Neuronal stem cell (in vitro differentiated cells): ENCODE results near the gene GLTP.
A peak's percentile ranks its signal among the peaks of the same experiment; 100 is the strongest.

Experiments
- DNase-seq: peaks from one replicate; pipeline ENCODE4 v3.0.0-alpha.2; 2013; ENCODE audit warnings: low spot score
- H2AFZ ChIP-seq: one replicate; pipeline ENCODE4 v1.6.1; 2013; ENCODE audit warnings: mild to moderate bottlenecking, low read length, inconsistent platforms
- H2AK5ac ChIP-seq: 2 replicates; pipeline ENCODE4 v1.6.1; 2013; ENCODE audit warnings: low read depth, mild to moderate bottlenecking, inconsistent platforms, low read length, moderate library complexity, mixed read lengths
- H2BK120ac ChIP-seq: 2 replicates; pipeline ENCODE4 v1.6.1; 2013; ENCODE audit warnings: low read depth, mild to moderate bottlenecking, inconsistent platforms, low read length, moderate library complexity, mixed read lengths
- H2BK12ac ChIP-seq: one replicate; pipeline ENCODE4 v1.6.1; 2013; ENCODE audit warnings: low read length, inconsistent platforms
- H2BK15ac ChIP-seq: 2 replicates; pipeline ENCODE4 v1.6.1; 2013; ENCODE audit warnings: mild to moderate bottlenecking, low read length, inconsistent platforms, mixed read lengths
- H2BK5ac ChIP-seq: one replicate; pipeline ENCODE4 v1.6.1; 2013; ENCODE audit warnings: inconsistent platforms, mild to moderate bottlenecking, low read length, moderate library complexity
- H3K14ac ChIP-seq: one replicate; pipeline ENCODE4 v1.6.1; 2013; ENCODE audit warnings: low read length, inconsistent platforms
- H3K18ac ChIP-seq: 2 replicates; pipeline ENCODE4 v1.6.1; 2013; ENCODE audit warnings: low read length, inconsistent platforms
- H3K23ac ChIP-seq: 2 replicates; pipeline ENCODE4 v1.6.1; 2013; ENCODE audit warnings: low read depth, mild to moderate bottlenecking, mixed read lengths, low read length, inconsistent platforms; ENCODE audit not compliant: poor library complexity
- H3K27ac ChIP-seq: replicated peaks from 3 replicates; pipeline ENCODE4 v1.5.1; 2013; ENCODE audit warnings: low read length, inconsistent platforms
- H3K27me3 ChIP-seq, 3 experiments: 2 replicates each; pipeline ENCODE4 v1.6.1; 2013; ENCODE audit warnings: low read length in 3 of 3, mild to moderate bottlenecking in 2 of 3, inconsistent platforms in 1 of 3, low read depth in 1 of 3, mixed read lengths in 1 of 3, moderate library complexity in 1 of 3; ENCODE audit not compliant: control insufficient read depth in 3 of 3, insufficient read depth in 3 of 3
- H3K36me3 ChIP-seq, 2 donors: replicated peaks in 1 of 2; 2 replicates each; pipeline ENCODE4 v1.6.1; 2013; ENCODE audit warnings: low read length in 2 of 2; ENCODE audit not compliant: control insufficient read depth in 2 of 2, insufficient read depth in 2 of 2
- H3K4ac ChIP-seq: 2 replicates; pipeline ENCODE4 v1.6.1; 2013; ENCODE audit warnings: inconsistent platforms, mild to moderate bottlenecking, low read length, moderate library complexity
- H3K4me1 ChIP-seq, 2 donors: 1 replicate in 1 of 2; 2 replicates in 1 of 2; pipeline ENCODE4 v1.6.1; 2013; ENCODE audit warnings: low read length in 2 of 2, low read depth in 1 of 2; ENCODE audit not compliant: control insufficient read depth in 2 of 2, insufficient read depth in 1 of 2
- H3K4me2 ChIP-seq: one replicate; pipeline ENCODE4 v1.6.1; 2013; ENCODE audit warnings: mild to moderate bottlenecking, low read length, inconsistent platforms; ENCODE audit not compliant: insufficient read depth, poor library complexity, severe bottlenecking
- H3K4me3 ChIP-seq, 2 donors: 2 replicates each; pipeline ENCODE4 v1.5.1; 2013; ENCODE audit warnings: low read length in 2 of 2, mild to moderate bottlenecking in 2 of 2, inconsistent platforms in 1 of 2, moderate library complexity in 1 of 2
- H3K79me1 ChIP-seq: one replicate; pipeline ENCODE4 v1.6.1; 2013; ENCODE audit warnings: low read depth, mild to moderate bottlenecking, inconsistent platforms, low read length, moderate library complexity
- H3K9ac ChIP-seq: one replicate; pipeline ENCODE4 v1.6.1; 2013; ENCODE audit warnings: mild to moderate bottlenecking, low read depth, low read length, inconsistent platforms; ENCODE audit not compliant: poor library complexity
- H3K9me3 ChIP-seq, 2 donors: replicated peaks in 1 of 2; 2 replicates each; pipeline versions ENCODE3 to v1.6.1; 2013; ENCODE audit warnings: low read length in 2 of 2, mild to moderate bottlenecking in 2 of 2, inconsistent platforms in 1 of 2, low read depth in 1 of 2, mixed read lengths in 1 of 2, moderate library complexity in 1 of 2; ENCODE audit not compliant: control insufficient read depth in 2 of 2, insufficient read depth in 1 of 2
- H4K8ac ChIP-seq: one replicate; pipeline ENCODE4 v1.6.1; 2013; ENCODE audit warnings: low read depth, mild to moderate bottlenecking, inconsistent platforms, low read length, moderate library complexity
- H4K91ac ChIP-seq: one replicate; pipeline ENCODE4 v1.6.1; 2013; ENCODE audit warnings: low read length, low read depth, mild to moderate bottlenecking, inconsistent platforms; ENCODE audit not compliant: poor library complexity
- WGBS, 2 donors: extraction: QIAGEN DNeasy Blood & Tissue Kit; methylation state at CpG; one replicate each; pipeline ENCODE4 v1.1.7; 2013; ENCODE audit warnings: missing lambda C conversion rate in 2 of 2, mixed read lengths in 1 of 2; ENCODE audit not compliant: insufficient read length in 2 of 2, insufficient replicate concordance in 1 of 2; ENCODE audit errors: extremely low coverage in 2 of 2; 5-methylcytosine and 5-hydroxymethylcytosine counted together

Gene GLTP

DNA sequence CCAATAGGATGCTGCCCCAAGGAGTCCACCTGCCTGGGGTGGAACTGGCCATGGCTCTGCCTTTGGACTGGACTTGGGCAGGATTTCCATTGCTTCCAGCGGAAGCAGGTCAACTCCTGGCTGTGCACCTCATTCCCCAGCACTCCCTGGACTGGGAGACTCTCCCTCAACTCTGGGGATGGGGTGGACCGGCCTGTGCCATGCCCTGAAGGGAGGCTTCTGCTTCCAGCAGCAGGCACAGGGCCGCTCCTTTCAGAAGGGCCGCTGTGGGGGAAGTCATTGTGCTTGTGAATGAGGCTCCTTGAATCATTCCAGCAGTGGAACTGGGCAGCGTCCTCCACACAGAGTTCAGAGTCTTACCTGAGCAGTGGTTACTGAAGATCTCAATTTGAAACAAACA, 42.7 kb upstream of the GLTP start:
- H4K8ac ChIP-seq = no peak overlapping the region
- no peak overlapping the region for H3K18ac ChIP-seq
- no peaks in the 10 kb centered on the region for H3K27me3 ChIP-seq
- no peak overlapping the region for H2AK5ac ChIP-seq
- DNase-seq = no peak
- H3K36me3 ChIP-seq = peaks cover 8 to 29% of the 10 kb centered on the region in 2 donors
- no peak overlapping the region for H2BK5ac ChIP-seq
- H3K9ac ChIP-seq = no peak overlapping the region
- no peak overlapping the region for H2BK15ac ChIP-seq
- H2BK120ac ChIP-seq = no peak overlapping the region
- no peak overlapping the region for H3K23ac ChIP-seq
- peaks cover 0 to 2% of the 10 kb centered on the region in 2 donors for H3K4me1 ChIP-seq
- H3K4ac ChIP-seq = no peak overlapping the region
- H3K4me3 ChIP-seq = no peak overlapping the region
- H4K91ac ChIP-seq = no peak overlapping the region
- no peaks in the 10 kb centered on the region for H3K9me3 ChIP-seq
- no peak overlapping the region for H2AFZ ChIP-seq
- no peak overlapping the region for H3K4me2 ChIP-seq
- WGBS, 2 donors = no CpG with 5 or more reads among the region's 5 CpGs
- H3K27ac ChIP-seq = no peak overlapping the region
- H3K14ac ChIP-seq = no peak overlapping the region
- no peak overlapping the region for H2BK12ac ChIP-seq
- H3K79me1 ChIP-seq = no peaks in the 10 kb centered on the region

GRCh38 chr12:109921982-109922381, 41.6 kb upstream of the GLTP start:
- Histone ChIP-seq H2BK15ac (no peak overlapping the region), H2BK120ac (no peak overlapping the region), H3K79me1 (no peaks in the 10 kb centered on the region), H3K36me3 (peaks cover 14 to 40% of the 10 kb centered on the region in 2 donors), H3K23ac (no peak overlapping the region), H4K91ac (no peak overlapping the region), H2AFZ (no peak overlapping the region), H3K4me1 (peaks cover 0 to 2% of the 10 kb centered on the region in 2 donors), H3K9ac (no peak overlapping the region), H2AK5ac (no peak overlapping the region), H3K9me3 (no peaks in the 10 kb centered on the region), H3K27ac (no peak overlapping the region), H3K4ac (no peak overlapping the region), H3K27me3 (no peaks in the 10 kb centered on the region), H3K4me3 (no peak overlapping the region), H3K4me2 (no peak overlapping the region), H3K14ac (no peak overlapping the region), H4K8ac (no peak overlapping the region), H2BK12ac (no peak overlapping the region), H3K18ac (no peak overlapping the region), H2BK5ac (no peak overlapping the region)
- DNase-seq = no peak
- no CpG with 5 or more reads among the region's 4 CpGs for whole genome bisulfite sequencing, 2 donors

DNA sequence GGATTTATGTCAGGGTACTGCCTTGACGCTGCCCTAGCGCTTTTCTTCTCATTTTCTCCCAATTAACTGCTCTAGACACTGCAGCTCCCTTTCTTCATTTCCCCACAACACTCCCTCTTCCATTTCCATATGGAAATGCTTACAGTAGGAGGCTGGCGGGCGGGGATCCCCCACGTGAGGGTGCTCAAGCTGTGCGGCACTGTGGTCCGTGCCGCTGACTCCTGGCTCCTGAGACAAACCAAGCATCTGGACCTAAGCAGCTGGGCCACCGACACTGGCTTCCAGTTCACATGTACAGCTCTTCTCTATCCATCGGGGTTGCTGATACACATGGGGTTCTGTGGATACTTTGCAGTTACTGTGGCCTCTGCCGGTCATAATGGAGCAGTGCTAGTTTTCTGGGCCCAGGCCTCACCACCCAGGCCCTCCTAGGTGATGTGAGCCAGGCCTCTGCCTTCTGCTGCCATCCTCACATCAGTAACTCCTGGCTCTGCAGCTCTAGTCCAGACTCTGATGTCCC, 40.0 kb upstream of the GLTP start:
- no peak overlapping the region for H2BK5ac ChIP-seq
- H3K14ac ChIP-seq = no peak overlapping the region
- H2BK12ac ChIP-seq = no peak overlapping the region
- H2AFZ ChIP-seq = no peak overlapping the region
- H3K4me1 ChIP-seq = peaks cover 0 to 2% of the 10 kb centered on the region in 2 donors
- no peak overlapping the region for H2BK120ac ChIP-seq
- no peak overlapping the region for H2BK15ac ChIP-seq
- H3K4me2 ChIP-seq = no peak overlapping the region
- H3K23ac ChIP-seq = no peak overlapping the region
- no peak overlapping the region for H3K4ac ChIP-seq
- H3K36me3 ChIP-seq = peaks cover 25 to 56% of the 10 kb centered on the region in 2 donors
- no CpG with 5 or more reads among the region's 11 CpGs for WGBS, 2 donors
- peak overlapping the region in 1 of 2 donors; percentile 20 for H3K4me3 ChIP-seq
- H3K79me1 ChIP-seq = no peaks in the 10 kb centered on the region
- no peak for DNase-seq
- no peaks in the 10 kb centered on the region for H3K27me3 ChIP-seq
- H4K8ac ChIP-seq = no peak overlapping the region
- no peak overlapping the region for H3K9ac ChIP-seq
- no peak overlapping the region for H2AK5ac ChIP-seq
- no peak overlapping the region for H3K27ac ChIP-seq
- H3K18ac ChIP-seq = no peak overlapping the region
- no peaks in the 10 kb centered on the region for H3K9me3 ChIP-seq
- no peak overlapping the region for H4K91ac ChIP-seq

GRCh38 chr12:109919456-109919855, 39.1 kb upstream of the GLTP start:
- no peak overlapping the region for H4K8ac ChIP-seq
- no peak overlapping the region for H3K27ac ChIP-seq
- no peak overlapping the region for H3K4me3 ChIP-seq
- H2BK120ac ChIP-seq = no peak overlapping the region
- H2BK5ac ChIP-seq = no peak overlapping the region
- no peak overlapping the region for H4K91ac ChIP-seq
- no peak overlapping the region for H3K14ac ChIP-seq
- H2AK5ac ChIP-seq = no peak overlapping the region
- no peak overlapping the region for H3K9ac ChIP-seq
- H2BK15ac ChIP-seq = no peak overlapping the region
- peaks cover 0 to 2% of the 10 kb centered on the region in 2 donors for H3K4me1 ChIP-seq
- no CpG with 5 or more reads among the region's 10 CpGs for WGBS, 2 donors
- H3K4ac ChIP-seq = no peak overlapping the region
- H3K9me3 ChIP-seq = no peaks in the 10 kb centered on the region
- H3K18ac ChIP-seq = no peak overlapping the region
- no peak overlapping the region for H3K4me2 ChIP-seq
- no peak overlapping the region for H2BK12ac ChIP-seq
- no peak overlapping the region for H3K23ac ChIP-seq
- no peaks in the 10 kb centered on the region for H3K79me1 ChIP-seq
- H2AFZ ChIP-seq = no peak overlapping the region
- H3K27me3 ChIP-seq = no peaks in the 10 kb centered on the region
- DNase-seq = no peak
- peaks cover 33 to 65% of the 10 kb centered on the region in 2 donors for H3K36me3 ChIP-seq
